RWPE1 (cell line): ENCODE measurements around the gene MKNK2.

Experiments used
- CTCF ChIA-PET: fragments of 350-600 bp; sonication (Branson Sonifier 250); formaldehyde crosslinking; extraction: SDS; loops from one replicate; lab custom pipeline; 2021; lab: Yijun Ruan, JAX
- POLR2A ChIA-PET: fragments of 400-600 bp; formaldehyde crosslinking; extraction: SDS; loops from one replicate; lab custom pipeline; 2020; ENCODE audit warnings: antibody characterized with exemption; ENCODE audit not compliant: low non-redundant PET; lab: Yijun Ruan, JAX
- DNase-seq: peaks from one replicate; pipeline ENCODE4 v3.0.0; 2012; ENCODE audit warnings: low spot score
- H3K27ac ChIP-seq: fragments of 450-650 bp; 2 replicates; pipeline ENCODE4 v1.5.1; 2017
- TF ChIP-seq, protein P1 (sequence below): fragments of 450-650 bp; conservative IDR thresholded peaks from 2 replicates; pipeline ENCODE4 v1.5.1; 2017; ENCODE audit warnings: low read depth, mild to moderate bottlenecking

MKNK2 gene

DNA sequence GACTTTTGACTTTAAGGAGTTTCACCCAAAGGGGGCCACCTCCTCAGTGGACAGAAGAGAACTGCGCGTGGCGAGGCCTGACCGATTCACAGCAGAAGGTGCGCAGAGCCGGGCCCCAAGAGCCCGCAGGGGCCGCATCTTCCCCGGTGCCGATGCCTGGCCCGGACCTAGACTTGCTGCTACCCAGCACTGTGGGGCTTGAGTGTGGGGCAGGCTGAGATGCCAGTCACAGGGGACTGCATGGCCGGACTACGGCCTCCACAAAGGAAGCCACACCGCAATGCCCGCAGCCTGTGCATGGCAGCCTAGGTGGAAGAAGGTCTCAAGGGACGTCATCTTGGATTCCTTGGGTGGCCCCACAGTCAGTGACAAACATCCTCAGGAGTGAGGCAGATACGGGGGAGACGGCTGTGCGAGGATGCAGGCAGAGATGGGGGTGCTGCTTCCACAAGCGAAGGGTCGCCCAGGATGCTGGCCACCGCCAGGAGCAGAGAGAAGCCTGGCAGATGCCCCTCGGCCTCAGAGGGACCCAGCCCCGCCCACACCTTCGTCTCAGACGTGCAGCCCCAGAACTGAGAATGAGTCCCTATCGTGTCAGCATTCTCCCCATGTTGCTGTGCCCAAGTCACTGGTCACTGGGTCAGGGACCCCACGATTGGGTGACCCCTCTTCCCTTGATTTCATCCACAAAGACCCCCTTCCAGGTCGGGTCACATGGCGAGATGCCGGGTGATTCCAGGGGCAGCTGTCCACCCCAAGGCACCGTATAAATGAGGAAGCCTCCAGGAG lies 28.2 kb upstream of the MKNK2 start:
- TF ChIP-seq, protein P1, sequence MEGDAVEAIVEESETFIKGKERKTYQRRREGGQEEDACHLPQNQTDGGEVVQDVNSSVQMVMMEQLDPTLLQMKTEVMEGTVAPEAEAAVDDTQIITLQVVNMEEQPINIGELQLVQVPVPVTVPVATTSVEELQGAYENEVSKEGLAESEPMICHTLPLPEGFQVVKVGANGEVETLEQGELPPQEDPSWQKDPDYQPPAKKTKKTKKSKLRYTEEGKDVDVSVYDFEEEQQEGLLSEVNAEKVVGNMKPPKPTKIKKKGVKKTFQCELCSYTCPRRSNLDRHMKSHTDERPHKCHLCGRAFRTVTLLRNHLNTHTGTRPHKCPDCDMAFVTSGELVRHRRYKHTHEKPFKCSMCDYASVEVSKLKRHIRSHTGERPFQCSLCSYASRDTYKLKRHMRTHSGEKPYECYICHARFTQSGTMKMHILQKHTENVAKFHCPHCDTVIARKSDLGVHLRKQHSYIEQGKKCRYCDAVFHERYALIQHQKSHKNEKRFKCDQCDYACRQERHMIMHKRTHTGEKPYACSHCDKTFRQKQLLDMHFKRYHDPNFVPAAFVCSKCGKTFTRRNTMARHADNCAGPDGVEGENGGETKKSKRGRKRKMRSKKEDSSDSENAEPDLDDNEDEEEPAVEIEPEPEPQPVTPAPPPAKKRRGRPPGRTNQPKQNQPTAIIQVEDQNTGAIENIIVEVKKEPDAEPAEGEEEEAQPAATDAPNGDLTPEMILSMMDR: no peak
- no peak for DNase-seq
- H3K27ac ChIP-seq: peak overlapping the region; percentile 98
- CTCF ChIA-PET: no interaction called here
- POLR2A ChIA-PET: no interaction called here

DNA sequence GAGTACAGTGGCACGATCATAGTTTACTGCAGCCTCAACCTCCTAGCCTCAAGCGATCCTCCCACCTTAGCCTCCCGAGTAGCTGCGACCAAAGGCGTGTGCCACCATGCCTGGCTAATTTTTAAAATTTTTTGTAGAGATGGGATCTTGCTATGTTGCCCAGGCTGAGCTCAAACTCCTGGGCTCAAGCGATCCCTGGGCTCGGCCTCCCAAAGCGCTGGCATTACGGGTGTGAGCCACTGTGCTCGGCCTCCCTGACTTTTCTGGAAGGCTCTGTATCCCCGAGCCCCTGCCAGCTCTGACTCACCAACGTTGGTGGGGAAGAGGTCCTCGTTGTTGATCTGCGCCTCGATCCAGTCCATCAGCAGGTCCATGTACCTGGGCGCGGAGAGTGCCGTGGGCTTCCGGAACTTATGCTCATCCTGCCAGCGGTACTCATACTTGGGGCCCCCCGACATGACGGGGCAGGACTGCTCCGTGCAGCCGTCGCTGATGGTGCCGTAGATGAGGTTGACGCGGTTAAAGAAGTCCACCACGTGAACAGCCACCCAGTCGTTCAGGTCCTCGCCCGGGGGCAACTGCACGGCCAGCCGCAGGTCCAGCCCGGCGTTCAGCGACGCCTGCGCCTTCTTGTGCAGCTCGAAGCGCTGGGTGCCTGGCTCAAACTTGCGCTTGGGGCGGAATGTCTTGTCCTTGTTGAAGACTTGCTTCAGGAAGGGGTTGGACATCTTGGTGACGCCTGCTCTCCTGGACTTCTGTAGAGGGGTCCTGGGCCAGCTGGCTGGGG lies 27.0 kb upstream of the MKNK2 start:
- TF ChIP-seq, protein P1: no peak
- CTCF ChIA-PET: interaction anchor here (0.6 kb wide), 2 partner anchors 8 to 314 kb away, joined by 3 to 4 read pairs; no protein-coding TSS in a partner anchor
- POLR2A ChIA-PET: no interaction called here
- H3K27ac ChIP-seq: peak overlapping the region; percentile 98
- DNase-seq: no peak

DNA sequence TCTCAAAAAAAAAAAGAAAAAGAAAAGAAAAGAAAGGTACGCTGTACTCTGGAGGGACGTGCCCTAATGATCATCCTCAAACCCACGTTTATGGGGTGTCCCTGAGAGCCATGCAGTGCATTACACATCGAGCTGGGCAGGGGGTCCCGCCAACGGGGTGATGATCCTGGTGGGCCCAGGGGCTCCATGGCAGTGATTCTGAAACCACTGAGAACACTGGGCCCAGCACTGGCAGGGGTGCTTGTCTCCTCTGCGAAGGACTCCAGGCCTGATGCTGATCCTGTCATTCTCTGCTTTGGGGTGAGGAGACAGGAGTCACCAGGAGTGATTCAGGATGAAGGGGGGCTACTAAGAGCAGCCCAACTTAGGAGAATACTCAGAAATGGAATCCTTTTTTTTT lies 26.4 kb upstream of the MKNK2 start:
- ChIA-PET CTCF (interaction anchor here (0.6 kb wide), 2 partner anchors 7 to 314 kb away, joined by 3 to 4 read pairs; no protein-coding TSS in a partner anchor), POLR2A (no interaction called here)
- 0 out of 2 replicates have a peak overlapping the region, but pooled peaks have one; percentile 98 for H3K27ac ChIP-seq
- DNase-seq: no peak
- TF ChIP-seq, protein P1: no peak

DNA sequence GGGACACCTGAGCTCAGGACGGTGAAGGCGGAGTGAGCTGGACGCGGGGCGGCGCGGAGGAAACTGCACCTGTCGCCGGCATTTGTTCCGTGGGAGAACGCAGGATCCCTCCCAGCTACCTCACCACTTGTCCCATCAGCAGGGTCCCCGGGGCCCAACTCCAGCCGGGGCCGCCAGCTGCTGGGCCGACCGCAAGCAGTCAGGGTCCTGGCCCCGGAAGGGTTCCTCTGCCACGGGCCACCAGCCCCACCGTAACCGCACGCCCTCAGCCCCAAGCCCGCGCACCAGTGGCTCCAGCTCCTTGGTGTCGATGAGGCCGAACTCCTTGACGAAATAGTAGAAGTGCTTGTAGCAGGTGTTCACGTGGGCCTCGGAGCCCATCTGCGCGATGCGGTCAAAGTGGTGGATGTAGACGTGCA lies 25.5 kb upstream of the MKNK2 start:
- ChIA-PET CTCF (interaction anchor here (0.6 kb wide), 1 partner anchor 40 kb away, joined by 4 read pairs; no protein-coding TSS in a partner anchor), POLR2A (no interaction called here)
- DNase-seq: no peak
- TF ChIP-seq, protein P1: no peak
- no peak overlapping the region for H3K27ac ChIP-seq

DNA sequence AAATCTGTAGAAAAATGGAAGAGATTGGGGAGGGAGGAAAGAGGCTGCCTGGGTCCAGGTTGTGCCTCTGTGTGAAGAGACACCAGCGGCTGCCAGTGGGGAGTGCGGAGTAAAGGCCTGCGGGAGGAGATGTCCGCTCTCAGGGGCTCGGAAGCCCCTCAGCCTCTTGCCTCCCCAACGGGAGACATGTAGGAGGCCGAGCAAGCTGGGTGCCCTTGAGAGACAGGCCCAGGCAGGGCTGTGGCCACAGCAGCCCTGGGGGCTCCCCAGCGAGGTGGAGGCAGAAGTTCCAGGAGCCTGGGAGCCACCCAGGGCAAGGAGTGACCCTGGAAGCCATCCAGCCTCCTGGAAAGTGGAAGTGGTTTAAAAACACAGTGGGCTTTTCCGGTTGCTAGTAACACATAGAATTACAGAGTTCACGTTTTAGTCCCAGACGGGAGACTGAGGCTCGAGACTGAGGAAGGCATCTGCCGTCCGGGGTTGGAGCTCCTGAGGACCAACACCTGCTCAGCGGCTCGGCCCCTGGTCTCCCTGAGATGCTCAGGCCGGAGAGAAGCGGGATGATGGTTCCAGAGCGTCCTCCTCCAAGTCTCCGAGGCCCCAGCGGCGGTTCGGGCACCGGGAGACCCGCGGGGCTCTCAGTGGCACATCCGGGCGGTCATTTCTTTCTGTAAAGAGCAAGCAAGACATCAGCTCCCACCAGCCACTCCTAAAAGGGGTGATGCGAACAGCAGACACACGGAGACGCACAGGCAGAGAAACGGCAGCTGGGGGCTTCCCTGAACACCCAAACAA lies 21.9 kb upstream of the MKNK2 start:
- POLR2A ChIA-PET: no interaction called here
- no peak for DNase-seq
- CTCF ChIA-PET: interaction anchor here (0.6 kb wide), 2 partner anchors 17 to 78 kb away, joined by 3 to 5 read pairs; no protein-coding TSS in a partner anchor
- peak overlapping the region; percentile 59 for H3K27ac ChIP-seq
- TF ChIP-seq, protein P1: no peak
